NCI-H524 (cell line): ENCODE data around the gene SMCO4.
A peak's percentile ranks its signal among the peaks of the same experiment; 100 is the strongest.

Experiments
- DNase-seq, 2 experiments: peaks; one replicate each; lab custom pipeline; 2025; lab: John Stamatoyannopoulos, UW

The SMCO4 gene

DNA sequence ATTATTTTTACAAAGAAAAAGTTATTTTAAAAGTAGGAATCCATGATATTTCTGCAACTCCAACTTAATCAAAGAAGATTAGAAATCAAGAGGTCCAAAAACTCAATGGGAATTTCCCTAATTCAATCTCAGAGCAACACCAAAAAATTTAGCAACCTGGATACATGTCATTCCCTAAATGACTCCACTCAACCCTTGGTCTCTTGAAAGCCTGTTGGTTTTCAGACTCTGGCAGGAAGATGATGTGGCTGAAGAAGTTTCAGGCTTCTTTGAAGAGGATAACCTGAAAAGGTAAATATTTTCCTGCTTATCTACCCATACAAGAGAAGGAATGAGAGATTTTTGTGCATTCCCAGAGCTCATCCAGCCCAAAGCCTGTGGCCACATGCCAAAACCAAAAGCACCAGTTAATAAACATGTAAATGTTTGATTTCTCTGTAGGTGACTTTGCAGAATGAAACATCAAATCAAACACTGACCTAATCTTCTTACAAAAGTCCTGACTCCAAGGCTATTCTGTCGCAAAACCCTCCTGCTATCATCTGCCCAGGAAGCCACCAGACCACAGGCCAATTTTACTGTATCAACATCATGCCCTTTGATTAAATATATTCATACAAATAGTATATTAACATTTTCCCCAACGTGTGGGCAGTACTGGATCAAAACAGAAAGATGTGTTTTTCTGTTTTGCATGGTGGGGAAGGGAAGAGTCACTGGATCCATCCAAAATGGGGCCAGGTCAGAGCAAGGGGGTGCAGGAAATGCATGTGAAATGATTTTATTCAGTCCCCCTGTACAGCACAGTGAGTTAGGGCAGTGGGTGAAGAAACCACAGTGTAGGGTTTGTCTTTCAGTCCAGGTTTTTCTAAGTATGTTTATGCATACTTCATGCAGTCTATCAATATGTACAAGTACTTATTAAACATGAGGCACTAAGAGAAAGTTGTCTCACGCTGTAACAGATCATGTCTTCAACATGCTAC is 38.8 kb downstream of the SMCO4 start:
- no peak for DNase-seq

DNA sequence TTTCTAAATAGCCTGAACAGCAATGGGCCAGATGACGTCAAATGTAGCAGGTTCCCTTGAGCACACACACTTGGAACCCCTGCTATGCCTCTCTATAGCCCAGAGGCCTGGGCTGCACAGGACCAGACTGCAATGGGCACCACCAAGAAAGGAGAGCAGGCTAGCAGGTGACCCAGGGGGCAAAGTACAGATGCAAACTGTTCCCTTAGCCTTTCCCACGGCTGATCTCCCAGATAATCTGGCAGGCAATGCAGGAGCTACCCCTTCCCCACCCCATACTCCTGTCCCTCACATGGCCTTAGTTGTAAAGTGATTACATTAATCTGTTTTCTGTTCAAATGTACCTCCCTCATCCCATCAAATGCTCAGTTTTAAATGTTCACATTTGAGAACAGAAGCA is 41.3 kb downstream of the SMCO4 start:
- DNase-seq = no peak

DNA sequence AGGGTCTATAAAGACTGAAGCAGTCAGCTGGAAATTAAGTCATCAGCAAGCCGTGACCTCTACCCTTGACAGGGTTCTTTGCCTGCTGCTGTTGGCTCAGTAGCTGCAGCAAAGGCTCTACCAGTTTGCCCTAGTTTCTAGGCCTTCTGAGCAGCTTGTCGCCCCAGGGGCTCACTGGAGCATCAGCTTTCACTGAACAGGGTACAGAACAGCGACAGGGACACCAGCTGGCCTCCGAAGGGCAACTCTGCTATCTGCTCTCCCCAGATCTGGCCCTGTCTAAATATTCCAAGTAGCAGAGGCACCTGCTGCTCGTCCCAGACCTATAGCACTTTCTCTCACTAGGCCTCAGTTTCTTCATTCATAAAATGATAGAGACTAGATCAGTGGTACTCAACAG is 42.4 kb downstream of the SMCO4 start:
- peak in 1 of 2 experiments; percentile 27 for DNase-seq

DNA sequence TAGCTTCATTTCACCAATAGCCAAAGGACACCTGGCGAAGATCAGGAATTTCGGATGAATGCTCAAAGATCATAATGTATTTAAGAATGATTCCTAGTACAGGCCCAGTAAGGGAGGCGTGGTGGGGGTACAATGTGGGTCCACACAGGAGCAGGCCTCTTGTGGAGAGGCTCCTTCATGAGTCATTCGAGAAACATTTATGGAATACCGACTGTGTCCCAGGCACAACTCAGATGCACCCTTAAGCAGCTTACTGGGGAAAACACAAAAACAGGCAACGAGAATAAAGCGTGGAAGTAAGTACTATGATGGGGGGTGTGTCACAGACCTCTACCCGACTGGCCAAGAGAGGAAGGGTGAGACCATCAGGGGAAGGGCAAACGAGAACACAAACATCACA is 44.5 kb downstream of the SMCO4 start:
- DNase-seq = no peak

GRCh38 chr11:93498161-93498560 is 45.0 kb downstream of the SMCO4 start:
- no peak for DNase-seq

GRCh38 chr11:93497596-93497995 is 45.6 kb downstream of the SMCO4 start:
- DNase-seq = no peak

DNA sequence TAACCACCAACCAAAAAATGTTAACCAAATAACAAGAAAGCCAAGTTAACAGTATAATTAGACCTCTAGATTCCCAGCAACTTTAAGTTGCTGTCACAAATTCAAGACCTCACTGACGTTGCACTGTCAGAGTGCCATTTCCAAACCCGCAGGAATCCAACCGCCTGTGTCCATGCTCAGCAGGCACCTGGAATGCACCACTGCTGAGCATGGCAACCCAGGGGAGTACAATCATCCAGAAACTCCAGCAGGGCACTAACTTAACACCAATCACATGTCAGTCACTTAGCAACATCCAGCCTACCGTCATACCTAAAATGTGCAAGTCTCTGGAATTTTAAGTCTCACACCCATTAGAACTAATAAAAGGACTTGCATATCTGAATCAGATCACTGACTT is 48.8 kb downstream of the SMCO4 start:
- no peak for DNase-seq

- DNase-seq = no peak
Observed at GRCh38 chr11:93493252-93493897, 49.8 kb downstream of the SMCO4 start.

DNA sequence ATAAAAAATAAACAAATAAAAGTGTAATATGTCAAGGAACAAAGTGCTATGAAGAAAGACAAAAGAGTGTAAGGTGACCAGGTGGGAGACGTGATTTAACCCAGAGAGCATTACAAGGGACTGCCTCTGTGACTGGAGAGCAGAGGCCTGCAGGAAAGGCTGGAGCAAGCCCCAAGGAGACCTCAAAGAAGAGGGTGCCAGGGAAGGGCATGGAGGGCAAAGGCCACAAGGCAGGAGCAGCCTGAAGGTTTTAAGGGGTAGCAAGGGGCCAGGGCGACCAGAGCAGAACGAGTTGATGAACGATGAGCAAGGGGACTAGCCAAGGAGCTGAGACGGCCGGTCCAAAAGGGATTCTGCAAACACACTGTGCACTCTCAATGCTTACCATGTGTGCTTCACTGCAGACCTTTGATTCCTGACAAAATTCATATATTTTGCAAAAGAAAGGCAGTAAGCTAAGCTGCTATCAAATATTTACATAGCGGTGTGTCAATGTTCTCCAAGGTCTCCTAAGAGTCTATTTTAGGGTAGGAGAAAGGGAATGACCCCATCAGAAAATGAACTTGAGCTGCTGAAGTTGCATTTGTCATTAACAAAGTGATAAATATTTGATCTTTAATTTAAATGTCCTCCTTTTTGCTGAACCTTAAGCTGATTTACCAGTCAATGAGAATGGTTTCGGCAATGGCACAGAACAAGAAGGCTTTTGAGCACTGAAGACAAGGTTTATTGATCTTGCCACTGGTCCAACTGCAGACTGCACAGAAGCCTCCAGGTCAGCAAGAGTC is 50.5 kb downstream of the SMCO4 start:
- DNase-seq = no peak

DNA sequence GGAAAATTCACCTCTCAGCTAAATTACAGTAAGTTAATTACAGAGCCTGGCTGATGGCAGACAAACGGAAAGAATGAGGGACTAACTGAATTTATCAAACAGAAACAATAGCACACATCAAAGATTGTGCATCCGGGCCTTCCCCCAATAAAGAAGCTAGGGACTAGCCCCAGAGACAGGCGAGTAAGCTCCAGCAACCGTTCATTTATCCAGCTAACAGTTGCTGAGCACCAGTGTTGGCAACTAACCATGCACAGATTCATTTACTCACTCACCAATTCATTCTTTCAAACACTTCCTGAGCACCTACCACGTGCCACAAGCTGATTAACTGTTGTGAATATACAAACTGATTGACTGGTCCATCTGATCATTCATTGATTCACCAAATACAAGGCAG is 51.2 kb downstream of the SMCO4 start:
- DNase-seq = no peak

DNA sequence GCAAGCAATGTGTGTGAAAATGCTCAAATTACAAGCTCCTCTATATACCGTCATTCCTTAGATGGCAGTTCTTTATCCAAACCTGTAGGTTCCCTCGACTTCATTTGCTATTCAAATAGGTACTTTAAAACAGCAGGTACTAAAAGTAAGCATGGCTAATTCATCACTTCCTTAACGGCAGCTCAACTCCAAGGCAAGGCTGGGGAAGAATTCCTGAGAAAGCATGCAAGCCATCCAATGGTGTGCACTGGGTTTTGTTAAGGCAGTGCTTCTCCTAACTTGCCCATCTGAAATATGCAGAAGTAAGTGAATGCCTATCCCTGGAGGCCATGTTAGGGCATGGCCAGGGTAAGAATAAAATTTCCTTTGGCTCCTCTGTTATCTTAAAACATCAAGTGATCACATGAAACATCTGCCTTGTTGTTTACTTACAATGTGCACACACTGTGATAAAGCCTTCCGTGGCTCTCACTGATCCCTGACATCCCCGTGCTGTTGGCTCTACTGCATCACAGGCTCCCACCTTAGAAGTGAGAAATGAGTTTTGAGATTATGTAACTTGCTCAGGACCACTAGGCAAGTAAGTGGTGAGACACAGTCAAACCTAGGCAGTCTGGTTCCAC is 52.1 kb downstream of the SMCO4 start:
- DNase-seq = no peak

- no peak for DNase-seq
Observed at GRCh38 chr11:93489841-93490240, 53.4 kb downstream of the SMCO4 start.

- no peak for DNase-seq
Observed at GRCh38 chr11:93487032-93487483, 56.1 kb downstream of the SMCO4 start.

- DNase-seq = no peak
Observed at GRCh38 chr11:93485983-93486382, 57.2 kb downstream of the SMCO4 start.

DNA sequence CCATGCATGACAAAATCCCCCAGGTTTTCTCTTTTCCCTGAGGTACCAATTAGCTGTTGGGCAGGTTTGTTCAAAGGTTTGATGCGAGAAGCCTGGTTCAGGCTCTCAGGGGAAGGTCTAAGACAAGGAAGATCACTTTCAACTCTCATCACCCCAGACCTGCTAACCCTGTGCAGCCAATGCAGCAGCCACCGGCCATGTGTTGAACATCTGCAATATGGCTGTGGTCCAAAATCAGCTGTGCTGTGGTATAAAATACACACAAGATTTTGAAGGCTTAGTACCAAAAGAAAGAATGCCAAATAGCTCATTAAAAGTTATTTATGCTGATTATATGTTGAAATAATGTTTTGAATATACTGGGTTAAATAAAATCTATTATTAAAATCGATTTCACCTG is 58.5 kb downstream of the SMCO4 start:
- no peak for DNase-seq

DNA sequence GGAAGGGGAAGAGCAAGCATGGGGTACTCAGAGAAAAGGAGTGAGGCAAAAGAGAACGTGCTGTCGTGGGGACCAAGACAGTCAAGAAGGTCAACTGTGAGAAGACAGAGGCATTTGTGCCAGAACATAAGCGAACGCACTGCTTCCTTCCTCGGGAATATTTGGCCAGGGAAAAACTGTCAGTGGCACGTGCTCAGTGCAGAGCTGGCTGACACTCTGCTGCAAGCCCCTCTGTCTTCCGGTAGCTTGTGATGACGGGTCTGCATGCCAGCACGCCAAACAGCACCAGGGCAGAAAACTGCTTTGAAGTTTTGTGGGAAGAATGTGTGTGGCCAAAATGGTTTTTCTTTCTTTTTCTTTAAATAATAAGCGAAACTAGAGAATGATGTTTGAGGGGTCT is 60.6 kb downstream of the SMCO4 start:
- DNase-seq = no peak

DNA sequence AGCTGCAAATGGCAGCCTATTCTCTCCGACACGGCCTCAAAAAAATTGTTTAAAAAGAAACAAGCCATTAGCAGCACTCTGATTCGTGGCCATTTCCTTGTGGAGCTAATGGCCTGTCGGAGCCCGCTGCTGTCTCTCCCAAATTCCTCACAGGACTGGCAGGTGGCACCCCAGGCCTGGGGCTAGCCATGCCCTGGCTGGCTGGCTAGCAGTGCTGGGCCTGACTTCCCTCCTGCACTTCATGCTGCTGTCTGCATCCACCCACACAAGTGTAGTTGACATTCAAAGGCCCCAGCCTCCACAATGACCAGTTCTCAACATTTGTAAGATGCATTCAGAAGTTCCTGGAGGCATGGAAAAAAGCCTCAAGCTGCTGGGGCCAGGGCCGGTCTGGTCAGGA is 61.5 kb downstream of the SMCO4 start:
- DNase-seq = no peak

DNA sequence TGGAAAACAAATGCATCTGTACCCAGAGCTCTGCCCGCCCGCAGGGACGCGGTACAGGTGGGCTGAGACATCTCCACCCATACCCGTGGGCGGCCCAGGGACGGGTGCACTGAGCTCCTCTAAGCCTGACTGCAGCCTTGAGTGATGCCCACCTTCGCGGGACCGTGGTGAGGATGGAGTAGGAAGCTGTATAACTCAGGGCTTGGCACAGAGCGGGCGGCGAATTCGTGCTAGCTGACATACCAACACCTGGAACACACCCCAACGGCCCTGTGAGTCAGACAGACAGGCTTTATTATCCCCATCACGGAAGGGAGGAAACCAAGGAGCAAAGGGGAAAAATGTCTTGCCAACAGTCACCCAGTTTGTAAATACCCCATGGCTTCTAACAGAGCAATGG is 61.9 kb downstream of the SMCO4 start:
- DNase-seq = no peak

DNA sequence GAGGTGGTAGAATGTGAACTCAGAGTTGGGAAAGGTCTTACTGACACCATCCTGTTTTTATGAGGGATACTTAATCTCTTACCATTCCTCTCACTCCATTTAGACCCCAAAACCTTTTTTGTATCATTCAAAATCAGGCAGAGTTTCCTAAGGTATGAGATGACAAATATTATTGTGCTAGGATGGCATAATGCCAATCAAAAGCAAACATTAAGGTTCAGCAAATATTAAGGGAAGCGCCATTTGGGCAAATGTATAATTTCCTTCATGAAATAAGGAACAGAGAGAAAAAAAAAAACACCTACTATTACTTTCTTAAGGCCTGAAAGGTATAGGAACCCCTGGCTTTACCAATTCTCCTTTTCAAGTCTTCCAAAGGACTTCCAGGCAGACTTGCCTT is 62.4 kb downstream of the SMCO4 start:
- no peak for DNase-seq

DNA sequence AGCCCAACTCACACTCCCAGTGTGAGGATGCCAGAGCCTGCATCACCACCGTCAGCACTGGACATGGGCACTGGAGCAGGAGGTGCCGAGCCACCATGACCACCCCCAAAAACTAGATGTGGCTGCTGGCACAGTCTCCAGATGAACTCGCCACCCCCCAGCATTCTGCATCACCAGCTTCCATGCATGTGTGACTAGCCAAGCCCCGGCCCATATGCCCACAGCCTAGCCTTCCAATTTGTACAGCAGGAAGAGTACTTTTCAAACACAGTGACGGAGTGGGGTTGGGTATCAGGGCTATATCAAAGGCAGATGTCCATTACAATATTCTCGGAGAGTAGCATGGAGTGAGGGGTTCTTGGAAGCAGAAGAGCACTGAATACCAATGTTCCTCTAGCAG is 62.9 kb downstream of the SMCO4 start:
- DNase-seq = no peak

- no peak for DNase-seq
Observed at GRCh38 chr11:93478841-93479240, 64.3 kb downstream of the SMCO4 start.

GRCh38 chr11:93477684-93478234 is 65.4 kb downstream of the SMCO4 start:
- peak; percentile 80 to 94 for DNase-seq
